HepG2 (cell line): ENCODE data around the gene CDC14A.

Experiments
- CTCF ChIP-seq: sonication (generic); formaldehyde crosslinking; IDR thresholded peaks from 2 replicates; pipeline ENCODE4 v1.5.0; 2020; ENCODE audit warnings: mild to moderate bottlenecking, missing genetic modification reagents, moderate library complexity
- SIN3A ChIP-seq: IDR thresholded peaks from 2 replicates; pipeline ENCODE4 v1.6.1; 2011; ENCODE audit warnings: low read depth, mild to moderate bottlenecking, control low read depth, low read length, borderline replicate concordance
- ZNF547 ChIP-seq: sonication (generic); formaldehyde crosslinking; IDR thresholded peaks from 2 replicates; pipeline ENCODE4 v1.5.1; 2020; ENCODE audit warnings: mild to moderate bottlenecking, missing genetic modification reagents

- TF ChIP-seq CTCF (CRISPR knock-in tag) (no peak), ZNF547 (CRISPR knock-in tag) (no peak), SIN3A (no peak)
Observed at GRCh38 chr1:100306735-100307313, 45.5 kb upstream of the CDC14A start.
